GM12892 (cell line): Measurements from ENCODE around the gene FNBP1.

ENCODE experiments used
- POLR2A ChIP-seq: IDR thresholded peaks from 2 replicates; pipeline ENCODE4 v1.6.1; 2011; ENCODE audit warnings: low read depth, low read length, control low read depth
- POLR2AphosphoS5 ChIP-seq: IDR thresholded peaks from 2 replicates; pipeline ENCODE4 v1.6.1; 2011; ENCODE audit warnings: low read depth, low read length, control low read depth
- TAF1 ChIP-seq: IDR thresholded peaks from 2 replicates; pipeline ENCODE4 v1.6.1; 2011; ENCODE audit warnings: low read depth, mild to moderate bottlenecking, control low read depth, low read length, borderline replicate concordance

GRCh38 chr9:130024597-130024994 is 18.4 kb downstream of the FNBP1 start:
- TF ChIP-seq POLR2AphosphoS5 (no peak), POLR2A (no peak), TAF1 (no peak)
